NAMALWA (cell line): ENCODE measurements around the gene EGR4.
A peak's percentile ranks its signal among the peaks of the same experiment; 100 is the strongest.
"Not testable (repeated sequence)": the region's sequence is repeated elsewhere in the genome, so short reads cannot be mapped to it uniquely, and the experiment has no call there.

Experiments
- DNase-seq: peaks from one replicate; pipeline ENCODE4 v3.0.0-alpha.2; 2015; ENCODE audit warnings: low spot score

EGR4 gene

DNA sequence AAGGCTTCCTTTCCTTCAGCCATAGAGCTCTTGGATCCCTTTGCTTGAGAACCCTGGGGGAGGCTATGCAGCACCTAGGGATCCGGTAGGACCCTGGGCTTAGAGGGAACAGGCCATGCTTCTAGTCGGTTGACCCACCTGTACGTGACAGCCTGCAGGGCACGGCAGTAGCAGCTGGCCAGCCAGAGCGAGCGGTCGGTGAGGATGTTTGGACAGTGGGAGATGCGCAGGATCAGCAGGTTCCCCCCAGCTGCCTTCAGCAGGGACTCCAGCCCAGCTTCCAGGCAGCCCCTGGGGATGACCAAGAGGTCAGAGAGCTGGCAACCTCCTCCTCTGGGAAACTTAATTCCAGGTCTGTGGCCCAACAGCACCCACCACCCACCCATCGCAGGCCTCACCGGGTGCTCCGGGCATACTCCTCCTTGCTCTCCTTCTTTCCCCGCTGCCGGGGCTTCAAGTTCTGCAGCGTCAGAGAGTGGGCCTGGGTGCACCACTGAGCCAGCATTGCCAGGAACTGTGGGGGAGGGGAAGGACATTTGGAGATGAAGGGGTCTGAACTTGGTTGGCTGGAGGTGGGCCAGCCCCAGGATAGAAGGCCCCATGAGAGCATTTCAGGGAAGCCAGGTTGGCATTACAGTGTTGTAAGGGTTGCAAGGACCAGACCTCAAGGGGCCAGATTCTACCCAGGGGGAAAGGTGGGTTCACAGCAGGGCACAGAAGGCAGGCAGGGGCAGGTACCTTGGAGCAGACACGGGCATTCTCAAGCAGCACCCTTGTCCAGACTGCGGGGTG is 29.6 kb downstream of the EGR4 start:
- no peak for DNase-seq

DNA sequence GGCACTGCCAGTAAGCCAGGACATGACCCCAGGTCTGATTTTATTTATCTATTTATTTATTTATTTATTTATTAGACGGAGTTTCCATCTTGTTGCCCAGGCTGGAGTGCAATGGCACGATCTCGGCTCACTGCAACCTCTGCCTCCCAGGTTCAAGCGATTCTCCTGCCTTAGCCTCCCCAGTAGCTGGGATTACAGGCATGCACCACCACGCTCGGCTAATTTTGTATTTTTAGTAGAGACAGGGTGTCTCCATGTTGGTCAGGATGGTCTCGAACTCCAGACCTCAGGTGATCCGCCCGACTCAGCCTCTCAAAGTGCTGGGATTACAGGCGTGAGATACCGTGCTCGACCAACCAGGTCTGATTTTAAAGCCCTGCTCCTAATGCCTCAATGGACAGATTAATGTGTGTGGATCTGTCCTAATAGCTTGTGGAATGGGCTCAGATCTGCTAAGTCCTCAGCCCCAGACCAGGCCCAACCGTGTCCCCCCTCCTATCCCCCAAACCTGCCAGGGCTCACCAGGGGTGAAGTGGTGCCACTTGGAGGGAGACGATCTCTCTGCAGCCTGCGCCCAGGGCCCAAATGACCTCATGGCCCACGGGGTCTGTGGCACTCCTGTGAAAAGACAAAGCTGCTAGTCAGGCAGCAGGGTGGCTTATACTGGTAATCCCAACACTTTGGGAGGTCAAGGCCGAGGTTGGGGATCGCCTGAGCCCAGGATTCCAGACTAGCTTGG is 30.5 kb downstream of the EGR4 start:
- DNase-seq = not testable (repeated sequence)

DNA sequence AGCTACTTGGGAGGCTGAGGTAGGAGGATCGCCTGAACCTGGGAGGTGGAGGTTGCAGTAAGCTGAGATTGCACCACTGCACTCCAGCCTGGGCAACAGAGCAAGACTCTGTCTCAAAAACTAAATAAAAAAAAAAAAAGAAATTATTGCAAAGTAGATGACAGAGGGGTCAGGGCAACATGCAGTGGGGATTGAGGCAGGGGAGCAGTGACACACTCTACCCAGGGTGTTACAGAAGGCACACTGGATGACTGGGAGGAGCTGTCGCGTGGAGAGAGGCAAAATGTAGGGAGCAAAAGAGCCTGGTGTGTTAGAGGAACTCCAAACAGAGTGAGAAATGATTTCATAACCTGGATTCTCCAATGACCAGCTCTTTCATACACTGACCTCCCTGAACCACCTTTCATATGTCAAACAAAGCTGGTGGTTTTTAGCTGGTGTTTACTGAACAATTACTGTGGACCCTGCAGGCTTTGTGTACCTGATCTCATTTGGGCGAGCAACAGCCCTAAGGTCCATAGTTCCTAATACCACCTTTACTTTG is 31.2 kb downstream of the EGR4 start:
- DNase-seq = no peak

DNA sequence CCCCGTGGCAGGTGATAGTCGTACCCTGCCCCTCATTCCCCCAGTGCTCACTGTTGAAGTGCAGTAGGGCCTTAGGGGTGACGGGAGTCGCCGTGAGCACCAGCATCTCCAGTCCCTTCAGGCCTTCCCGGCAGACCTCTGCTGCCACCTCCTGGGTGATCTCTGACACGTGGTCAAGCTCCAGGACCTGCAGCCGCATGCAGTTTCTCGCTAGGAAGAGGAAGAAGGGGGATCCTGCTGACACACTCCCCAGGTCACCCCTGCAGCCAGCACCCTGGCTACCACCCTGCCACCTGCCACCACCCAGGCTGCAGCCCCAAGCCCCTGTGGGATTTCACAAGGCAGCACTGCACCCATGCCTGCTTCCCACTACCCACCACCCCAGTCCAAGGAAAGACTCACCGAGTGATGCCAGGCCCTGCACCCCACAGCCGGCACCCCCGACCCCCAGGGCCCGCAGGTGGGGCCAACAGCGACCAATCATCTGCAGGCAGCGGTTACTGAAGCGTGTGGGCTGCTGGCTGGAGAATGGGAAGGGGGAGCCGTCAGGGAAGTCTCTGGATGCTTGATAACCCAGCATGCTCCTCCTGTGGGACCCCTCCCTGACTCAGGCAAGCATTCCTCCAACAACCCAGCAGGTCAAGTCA is 32.9 kb downstream of the EGR4 start:
- peak; percentile 38 for DNase-seq

DNA sequence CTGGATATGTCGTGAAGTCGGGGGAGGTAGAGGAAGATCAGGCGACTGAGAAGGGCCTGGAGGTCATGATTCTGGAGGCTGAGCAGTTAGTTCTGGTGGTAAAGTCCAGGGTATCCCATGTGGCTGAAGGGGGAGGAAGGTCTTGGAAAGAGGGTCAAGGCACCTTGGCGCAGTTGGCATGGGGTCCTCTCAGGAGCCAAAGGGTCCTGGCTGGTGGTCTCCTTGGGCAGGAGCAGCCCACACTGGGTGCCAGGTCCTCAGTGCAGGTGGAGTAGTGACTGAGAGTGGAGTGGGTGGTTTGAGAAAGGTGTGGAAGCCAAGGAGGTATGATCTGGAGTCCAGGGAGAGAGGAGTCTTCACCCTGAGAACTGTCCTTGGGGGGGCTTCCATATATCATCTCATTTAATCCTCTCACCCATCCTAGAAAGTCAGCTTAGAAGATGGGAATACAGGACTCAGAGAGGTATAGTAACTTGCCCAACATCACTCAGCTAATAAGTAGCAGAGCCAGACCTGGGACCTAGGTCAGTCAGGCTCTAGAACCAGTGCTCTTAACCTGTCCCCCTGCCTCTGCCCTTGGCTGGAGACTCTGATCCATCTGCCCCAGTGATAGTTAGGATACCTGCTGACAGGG is 33.5 kb downstream of the EGR4 start:
- no peak for DNase-seq

DNA sequence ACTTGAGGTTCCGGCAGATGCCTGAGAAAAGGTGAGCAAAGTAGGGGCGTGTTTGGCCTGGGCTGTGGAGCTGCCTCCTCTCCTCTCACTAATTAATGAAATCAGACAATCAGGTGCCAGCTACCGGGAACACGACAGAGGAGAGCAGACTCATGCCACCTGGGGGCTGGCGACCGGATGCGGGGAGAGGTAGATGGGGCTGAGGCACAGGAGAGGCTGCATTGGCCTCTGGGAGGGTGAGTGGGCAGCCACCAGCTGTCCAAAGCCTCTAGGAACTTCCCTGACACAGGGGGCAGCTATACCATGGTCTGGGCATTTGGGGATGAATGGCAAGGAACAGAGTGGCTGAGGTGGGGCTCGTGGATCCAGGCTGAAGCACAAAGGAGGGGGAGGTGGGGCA is 34.1 kb downstream of the EGR4 start:
- no peak for DNase-seq

DNA sequence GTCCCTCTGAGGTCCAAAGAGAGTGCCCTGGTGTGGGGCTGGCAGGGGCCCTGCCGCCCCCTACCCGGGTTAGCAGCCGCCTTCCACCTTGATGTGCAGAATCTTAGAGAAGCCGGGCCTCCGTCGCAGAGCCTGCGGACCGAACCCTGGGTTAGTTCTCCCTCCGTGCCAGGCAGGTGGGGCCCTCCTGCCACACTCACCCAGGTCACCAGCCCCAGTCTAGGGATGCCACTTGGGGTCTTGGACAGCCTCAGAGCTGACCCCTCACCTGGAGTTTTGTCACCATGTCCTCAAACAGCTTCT is 34.5 kb downstream of the EGR4 start:
- DNase-seq = no peak

DNA sequence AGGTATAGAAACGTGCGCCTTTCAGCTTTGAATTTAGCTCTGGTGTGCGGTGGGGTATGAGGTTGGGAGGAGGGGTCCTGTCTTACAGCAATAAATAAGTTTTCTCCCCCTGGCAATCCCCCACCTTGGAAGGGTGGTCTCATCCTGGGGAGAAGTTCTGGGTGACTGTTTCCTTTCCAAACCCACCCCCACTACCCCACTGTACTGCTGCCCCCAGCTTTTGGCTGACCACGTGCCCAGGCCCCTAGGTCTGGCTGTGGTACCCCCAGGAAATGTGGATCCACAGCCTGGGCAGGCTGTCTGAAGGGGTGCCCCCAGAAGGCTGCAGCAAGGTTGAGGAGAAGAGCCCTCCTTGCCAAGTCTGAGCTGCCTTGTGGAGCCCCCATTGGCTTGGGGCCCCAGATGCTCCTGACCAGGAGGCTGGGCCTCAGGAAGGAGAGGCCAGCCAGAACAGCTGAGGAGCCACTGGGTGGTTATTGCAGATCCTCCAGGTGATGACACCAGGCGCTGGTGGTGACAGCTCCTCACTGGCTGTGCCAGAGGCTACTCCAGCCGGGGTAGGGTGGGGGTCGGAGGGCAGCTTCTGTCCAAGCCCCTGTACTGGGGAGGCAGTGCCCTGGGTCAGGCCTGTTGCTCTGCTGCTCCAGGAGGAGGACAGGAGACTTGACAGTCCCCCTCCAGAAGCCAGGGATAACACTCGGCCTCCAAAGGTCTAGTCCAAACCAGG is 35.0 kb downstream of the EGR4 start:
- DNase-seq = no peak

DNA sequence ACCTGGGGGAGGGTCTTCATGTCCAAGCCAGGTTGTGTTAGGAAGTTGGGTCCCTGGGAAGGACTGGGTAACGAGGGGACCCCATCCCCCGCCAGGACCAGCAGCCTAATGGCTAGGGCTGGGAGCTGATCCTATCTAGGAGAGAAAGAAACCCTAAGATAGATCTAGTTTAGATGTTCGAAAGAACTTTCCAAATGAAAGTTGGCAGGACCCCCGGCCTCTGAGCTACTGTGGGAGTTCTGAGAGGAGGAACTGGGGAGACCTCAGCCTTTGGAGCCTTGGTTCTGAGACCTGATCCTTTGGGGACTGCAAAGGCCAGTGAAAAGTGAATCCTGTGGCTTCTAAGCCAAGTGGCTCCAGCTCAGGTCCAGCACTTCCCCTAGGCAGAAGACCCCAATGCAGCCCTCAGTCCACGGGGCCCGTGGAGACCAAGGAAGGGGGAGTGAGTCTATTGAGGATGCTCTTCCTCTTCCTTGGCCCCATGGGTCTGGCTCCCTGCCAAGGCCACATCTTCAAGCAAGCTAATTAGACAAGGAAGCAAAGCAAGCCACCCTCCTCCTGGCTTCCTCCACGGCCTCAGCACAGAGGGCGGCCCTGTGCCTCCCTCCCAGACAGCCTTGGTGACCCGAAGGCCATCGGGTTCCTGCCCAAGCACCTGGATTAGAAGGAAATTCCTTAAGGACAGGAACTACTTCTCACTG is 35.8 kb downstream of the EGR4 start:
- DNase-seq = peak; percentile 43

DNA sequence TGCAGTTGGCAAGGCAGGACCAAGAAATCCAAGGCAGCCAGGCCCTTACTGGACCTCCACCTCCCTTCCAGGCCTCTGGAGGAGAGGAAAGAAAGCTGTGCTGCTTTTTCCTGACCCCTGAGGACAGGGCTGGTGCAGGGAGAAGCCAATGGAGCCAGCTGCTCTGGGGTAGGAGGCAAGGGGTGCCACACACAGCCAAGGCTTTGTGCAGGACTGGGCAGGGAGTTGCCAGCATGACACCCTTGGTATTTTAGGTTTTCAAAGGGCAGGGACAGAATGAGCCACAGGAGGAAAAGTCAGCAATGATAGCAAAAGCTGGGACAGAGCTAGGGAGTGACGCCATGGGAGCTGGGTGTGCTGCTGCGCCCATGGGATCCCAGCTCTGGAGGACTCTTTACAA is 36.3 kb downstream of the EGR4 start:
- DNase-seq = no peak

DNA sequence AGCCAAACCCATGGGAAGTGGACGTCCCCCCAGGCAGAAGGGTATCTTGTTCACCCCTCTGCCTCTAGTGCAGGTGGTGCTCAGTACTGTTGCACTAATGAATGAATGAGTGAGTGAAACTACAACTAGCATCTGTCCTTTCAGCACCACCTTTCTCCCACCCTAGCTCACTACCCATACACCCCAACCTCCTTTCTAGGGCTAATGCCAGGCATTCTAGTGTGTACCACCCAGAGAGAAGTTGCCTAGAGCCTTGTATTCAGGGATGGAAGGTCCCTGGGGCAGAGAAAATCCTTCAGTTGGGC is 36.8 kb downstream of the EGR4 start:
- no peak for DNase-seq

DNA sequence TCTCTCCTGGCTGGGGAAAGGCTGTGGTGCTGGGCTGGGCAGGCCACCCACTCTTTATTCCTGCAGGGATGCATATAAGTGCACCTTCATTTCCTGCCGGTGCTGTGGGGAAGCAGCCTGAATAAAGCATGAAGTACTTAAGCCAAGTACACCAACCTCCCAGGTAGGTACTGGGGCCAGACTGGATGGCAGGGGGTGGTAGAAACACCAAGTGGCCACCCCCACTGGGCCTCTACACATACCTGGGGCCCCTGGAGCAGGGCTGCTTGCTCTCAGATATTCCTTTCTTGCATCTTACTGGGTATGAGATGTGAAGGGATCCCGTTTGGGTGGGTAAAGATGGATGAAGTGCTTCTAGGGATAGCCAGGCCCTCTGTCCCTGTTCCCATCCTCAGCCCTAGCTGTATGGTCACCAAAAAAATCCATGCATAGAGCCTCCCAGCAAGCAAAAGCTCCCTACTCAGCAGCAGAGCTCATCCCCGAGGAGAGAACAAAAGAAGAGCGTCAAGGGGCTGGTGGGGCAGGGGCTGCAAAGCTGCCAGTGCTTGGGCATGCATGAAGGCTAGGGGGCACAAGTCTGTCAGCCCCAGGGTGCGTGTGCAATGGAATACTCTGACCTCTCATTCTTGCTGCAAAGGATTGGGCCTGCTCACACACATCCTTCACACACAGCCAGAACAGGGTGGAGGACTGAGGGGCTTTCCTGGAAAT is 37.3 kb downstream of the EGR4 start:
- no peak for DNase-seq

DNA sequence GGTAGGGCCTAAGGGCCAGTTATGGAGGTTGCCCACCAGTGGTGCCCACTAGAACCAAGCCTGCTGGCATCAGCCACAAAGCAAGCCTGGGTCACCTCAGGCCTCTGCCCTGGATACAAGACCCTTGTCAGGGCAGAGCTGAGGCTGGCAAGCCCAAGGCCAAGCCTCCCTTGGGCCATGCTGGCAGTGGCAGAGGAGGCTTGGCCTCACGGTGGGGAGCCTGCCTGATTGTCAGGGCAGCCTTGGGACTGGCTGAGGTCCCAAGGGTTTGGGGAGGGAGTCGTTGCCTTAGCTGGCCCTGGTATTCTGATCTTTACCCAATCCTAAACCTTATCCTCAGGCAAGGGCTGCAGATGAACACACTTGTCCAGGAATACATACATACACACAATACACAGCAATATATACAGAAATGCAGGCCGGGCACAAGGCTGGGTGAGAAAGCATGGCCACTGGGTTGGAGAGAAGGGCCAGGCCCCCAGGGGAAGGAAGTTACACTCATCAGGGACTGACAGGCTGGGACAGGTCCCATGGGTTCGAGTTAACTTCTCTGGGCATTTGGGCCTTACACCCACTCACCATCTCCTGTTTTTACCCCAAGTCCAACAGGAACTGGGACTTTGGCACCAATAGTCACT is 38.2 kb downstream of the EGR4 start:
- DNase-seq = no peak

DNA sequence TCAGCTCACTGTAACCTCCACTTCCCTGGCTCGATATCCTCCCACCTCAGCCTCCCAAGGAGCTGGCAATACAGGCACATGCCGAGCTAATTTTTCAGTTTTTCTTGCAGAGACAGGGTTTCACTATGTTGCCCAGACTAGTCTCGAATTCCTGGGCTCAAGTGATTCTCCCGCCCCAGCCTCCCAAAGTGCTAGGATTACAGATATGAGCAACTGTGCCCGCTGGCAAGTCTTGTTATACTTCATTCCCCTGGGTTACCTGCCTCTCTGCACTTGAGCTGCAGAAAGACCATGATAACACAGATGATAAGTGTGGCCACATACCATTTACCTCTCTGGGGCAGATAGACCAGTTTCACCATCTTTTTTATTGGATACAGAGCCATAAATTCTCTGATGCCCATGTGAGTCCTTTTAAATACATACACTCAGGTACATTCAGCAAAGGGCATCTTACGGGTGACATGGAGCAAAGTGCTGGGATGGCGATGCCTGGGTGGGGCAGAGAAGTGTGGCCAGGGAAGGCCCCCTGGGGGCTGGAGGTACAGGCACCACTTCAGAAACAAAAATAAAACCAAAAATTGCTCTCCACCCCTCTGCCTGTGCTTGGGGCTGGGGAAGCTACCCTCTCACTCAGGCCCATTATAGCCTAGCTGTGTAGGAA is 38.9 kb downstream of the EGR4 start:
- no peak for DNase-seq

DNA sequence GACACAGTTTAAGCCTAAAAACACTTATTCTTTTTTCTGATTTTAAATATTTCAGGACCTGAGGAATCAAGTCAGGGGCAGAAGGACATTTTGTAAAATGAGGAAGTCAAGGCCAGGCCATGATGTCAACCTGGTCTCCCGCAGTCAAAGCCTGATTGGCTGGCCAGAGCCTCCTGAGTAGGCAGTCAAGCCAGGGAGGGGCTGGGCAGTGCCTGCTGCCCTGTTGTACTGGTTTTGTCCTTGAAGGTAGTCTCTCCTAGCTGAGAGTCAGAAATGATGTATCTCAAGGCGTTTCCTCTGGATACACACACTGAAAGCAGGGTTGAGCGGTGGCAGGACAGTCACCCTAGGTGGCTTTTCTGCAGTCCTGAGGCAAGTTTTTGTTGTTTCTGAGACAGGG is 39.4 kb downstream of the EGR4 start:
- peak; percentile 44 for DNase-seq

DNA sequence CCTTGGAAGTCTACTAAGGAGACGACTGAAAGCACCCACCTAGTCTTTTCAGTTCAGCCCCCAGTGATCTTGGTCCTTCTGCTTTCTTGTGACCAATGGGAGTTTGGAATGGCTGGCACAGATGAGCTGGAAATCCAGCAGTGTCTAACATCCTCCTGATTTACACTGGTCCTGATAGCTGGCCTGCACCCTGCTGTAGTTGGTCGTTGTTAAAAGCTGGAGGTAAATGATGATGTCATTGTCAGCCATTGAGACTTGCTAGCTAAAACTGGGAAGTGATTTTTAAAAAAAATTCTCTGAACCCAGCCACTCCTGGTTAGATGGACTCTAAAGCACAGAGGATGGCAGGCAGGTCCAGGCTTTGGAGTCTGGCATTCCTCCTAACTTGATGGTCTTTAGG is 39.9 kb downstream of the EGR4 start:
- DNase-seq = no peak

DNA sequence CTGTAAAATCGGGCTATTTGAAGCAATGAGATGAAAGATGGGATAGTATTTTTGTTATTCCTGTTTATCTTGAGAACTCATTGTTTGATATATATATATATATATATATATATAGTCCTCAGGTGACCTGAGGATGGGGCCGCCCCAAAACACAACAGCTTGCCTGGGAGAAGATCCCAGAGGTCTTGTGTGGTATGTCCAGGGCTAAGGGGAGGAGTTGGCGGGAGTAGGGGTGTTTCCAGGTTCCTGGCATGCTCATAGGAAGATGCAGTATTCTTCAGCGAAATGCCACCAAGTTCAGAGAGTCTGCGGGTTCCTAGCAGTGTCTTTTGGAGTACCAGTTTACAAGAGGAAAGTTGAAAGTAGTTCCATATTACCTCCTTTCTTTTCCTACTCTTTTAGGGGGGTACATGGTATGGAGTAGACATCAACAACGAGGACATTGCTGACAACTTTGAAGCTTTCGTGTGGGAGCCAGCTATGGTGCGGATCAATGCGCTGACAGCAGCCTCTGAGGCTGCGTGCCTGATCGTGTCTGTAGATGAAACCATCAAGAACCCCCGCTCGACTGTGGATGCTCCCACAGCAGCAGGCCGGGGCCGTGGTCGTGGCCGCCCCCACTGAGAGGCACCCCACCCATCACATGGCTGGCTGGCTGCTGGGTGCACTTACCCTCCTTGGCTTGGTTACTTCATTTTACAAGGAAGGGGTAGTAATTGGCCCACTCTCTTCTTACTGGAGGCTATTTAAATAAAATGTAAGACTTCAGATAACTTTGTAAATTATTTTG is 40.9 kb downstream of the EGR4 start:
- no peak for DNase-seq

DNA sequence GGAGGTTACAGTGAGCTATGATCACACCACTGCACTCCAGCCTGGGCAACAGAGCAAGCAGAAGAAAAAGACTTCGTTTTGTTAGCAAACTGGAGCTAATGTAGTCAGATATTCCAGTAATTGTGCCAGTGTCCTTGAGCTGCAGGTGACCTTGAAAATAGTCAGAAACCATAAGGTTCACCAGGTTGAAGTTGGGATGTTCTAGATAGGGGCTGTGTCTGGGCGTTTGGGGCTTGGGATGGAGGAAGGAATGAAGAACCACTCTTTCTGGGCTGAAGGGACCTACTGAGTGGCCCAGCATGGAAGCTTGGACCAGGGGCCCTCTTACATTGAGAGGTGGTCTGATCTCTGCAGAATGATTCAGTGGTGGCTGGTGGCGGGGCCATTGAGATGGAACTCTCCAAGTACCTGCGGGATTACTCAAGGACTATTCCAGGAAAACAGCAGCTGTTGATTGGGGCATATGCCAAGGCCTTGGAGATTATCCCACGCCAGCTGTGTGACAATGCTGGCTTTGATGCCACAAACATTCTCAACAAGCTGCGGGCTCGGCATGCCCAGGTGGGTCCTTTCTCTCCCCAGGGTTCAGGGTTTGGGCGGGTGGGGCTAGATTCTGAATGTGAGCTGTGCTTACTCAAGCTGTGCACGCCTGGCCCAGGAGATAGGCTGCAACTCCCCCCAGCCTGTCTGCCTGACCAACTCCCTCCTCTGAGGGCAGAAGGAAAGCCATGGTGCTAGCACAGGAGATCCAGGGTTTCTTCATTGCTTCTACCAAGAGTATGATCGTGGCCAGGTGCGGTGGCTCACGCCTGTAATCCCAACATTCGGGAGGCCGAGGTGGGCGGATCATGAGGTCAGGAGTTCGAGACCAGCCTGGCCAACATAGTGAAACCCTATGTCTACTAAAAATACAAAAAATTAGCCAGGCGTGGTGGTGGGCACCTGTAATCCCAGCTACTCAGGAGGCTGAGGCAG is 42.2 kb downstream of the EGR4 start:
- no peak for DNase-seq
